DND-41 (cell line): ENCODE data around the gene SERINC5.

Experiments
- ATAC-seq: fragments of 200-7000 bp; cut with Tn5 transposase; 3 replicates; pipeline ENCODE4 v1.9.1; 2021; ENCODE audit warnings: low read depth; ENCODE audit not compliant: insufficient read depth
- DNase-seq: peaks from one replicate; pipeline ENCODE4 v3.0.0-alpha.2; 2020
- H2AFZ ChIP-seq: 2 replicates; pipeline ENCODE4 v1.6.0; 2012; ENCODE audit warnings: low read depth, low read length
- H3K27ac ChIP-seq: 2 replicates; pipeline ENCODE4 v1.5.1; 2012; ENCODE audit warnings: low read length, inconsistent platforms
- H3K27me3 ChIP-seq: fragments of 200-600 bp; sonication (generic); 2 replicates; pipeline ENCODE4 v1.6.0; 2012; ENCODE audit warnings: low read length, mild to moderate bottlenecking, inconsistent platforms; ENCODE audit not compliant: insufficient read depth, poor library complexity
- H3K36me3 ChIP-seq: 2 replicates; pipeline ENCODE4 v1.5.1; 2012; ENCODE audit warnings: low read length, inconsistent platforms; ENCODE audit not compliant: insufficient read depth
- H3K4me1 ChIP-seq: 2 replicates; pipeline ENCODE4 v1.5.1; 2012; ENCODE audit warnings: mild to moderate bottlenecking, low read length; ENCODE audit not compliant: insufficient read depth
- H3K4me2 ChIP-seq: 2 replicates; pipeline ENCODE4 v1.6.0; 2012; ENCODE audit warnings: mild to moderate bottlenecking, moderate library complexity, low read length, inconsistent platforms; ENCODE audit not compliant: insufficient read depth
- H3K4me3 ChIP-seq, 2 experiments: fragments of 200-600 bp in 1 of 2; shearing (Covaris generic) in 1 of 2; 2 replicates each; pipeline ENCODE4 v1.5.1; 2012 to 2016; ENCODE audit warnings: inconsistent platforms in 2 of 2, low read length in 2 of 2, mild to moderate bottlenecking in 2 of 2, low read depth in 1 of 2, moderate library complexity in 1 of 2
- H3K79me2 ChIP-seq: 2 replicates; pipeline ENCODE4 v1.6.0; 2012; ENCODE audit warnings: low read length, inconsistent platforms; ENCODE audit not compliant: insufficient read depth
- H3K9ac ChIP-seq: 2 replicates; pipeline ENCODE4 v1.6.0; 2012; ENCODE audit warnings: low read depth, mild to moderate bottlenecking, inconsistent platforms, low read length, moderate library complexity
- H3K9me3 ChIP-seq: 2 replicates; pipeline ENCODE4 v1.5.1; 2012; ENCODE audit warnings: low read length, moderate library complexity, mild to moderate bottlenecking, inconsistent platforms; ENCODE audit not compliant: insufficient read depth, severe bottlenecking
- H4K20me1 ChIP-seq: 2 replicates; pipeline ENCODE4 v1.6.0; 2012; ENCODE audit warnings: low read length; ENCODE audit not compliant: insufficient read depth
- CTCF ChIP-seq: IDR thresholded peaks from 2 replicates; pipeline ENCODE4 v1.5.1; 2012; ENCODE audit warnings: borderline replicate concordance, low read length, moderate library complexity, mild to moderate bottlenecking; ENCODE audit not compliant: poor library complexity, severe bottlenecking; ENCODE audit errors: extremely low read depth
- EZH2 ChIP-seq: IDR thresholded peaks from 3 replicates; pipeline ENCODE4 v1.6.1; 2012; ENCODE audit warnings: borderline replicate concordance, low read depth, mild to moderate bottlenecking, moderate library complexity, low read length, inconsistent platforms; ENCODE audit not compliant: severe bottlenecking

Gene SERINC5

GRCh38 chr5:80128141-80128540 is 127.7 kb downstream of the SERINC5 start:
- no peak for DNase-seq
- H3K4me3 ChIP-seq = no peak overlapping the region
- H3K9ac ChIP-seq = no peak overlapping the region
- no peak overlapping the region for H3K27ac ChIP-seq
- no peaks in the 10 kb centered on the region for H3K27me3 ChIP-seq
- H3K4me1 ChIP-seq = no peaks in the 10 kb centered on the region
- no peak overlapping the region for H3K4me2 ChIP-seq
- no peak for TF ChIP-seq EZH2
- TF ChIP-seq CTCF = no peak
- H3K36me3 ChIP-seq = no peaks in the 10 kb centered on the region
- ATAC-seq = no peak
- H4K20me1 ChIP-seq = no peaks in the 10 kb centered on the region
- no peaks in the 10 kb centered on the region for H3K9me3 ChIP-seq
- H3K79me2 ChIP-seq = no peaks in the 10 kb centered on the region
- H2AFZ ChIP-seq = no peak overlapping the region

- ATAC-seq = no peak
- Histone ChIP-seq H3K9me3 (no peaks in the 10 kb centered on the region), H3K79me2 (no peaks in the 10 kb centered on the region), H3K4me1 (no peaks in the 10 kb centered on the region), H3K4me3 (no peak overlapping the region), H3K36me3 (no peaks in the 10 kb centered on the region), H3K4me2 (no peak overlapping the region), H2AFZ (no peak overlapping the region), H3K9ac (no peak overlapping the region), H4K20me1 (no peaks in the 10 kb centered on the region), H3K27me3 (no peaks in the 10 kb centered on the region), H3K27ac (no peak overlapping the region)
- TF ChIP-seq CTCF = no peak
- DNase-seq = no peak
Observed at GRCh38 chr5:80127116-80127552, 128.7 kb downstream of the SERINC5 start.

- H3K4me3 ChIP-seq = no peak overlapping the region
- H3K79me2 ChIP-seq = no peaks in the 10 kb centered on the region
- no peaks in the 10 kb centered on the region for H3K27me3 ChIP-seq
- no peaks in the 10 kb centered on the region for H3K36me3 ChIP-seq
- ATAC-seq (no peak; the same call in 2 of the 3 replicates), DNase-seq (no peak)
- H3K27ac ChIP-seq = no peak overlapping the region
- no peak overlapping the region for H2AFZ ChIP-seq
- H3K4me1 ChIP-seq = no peaks in the 10 kb centered on the region
- H3K9me3 ChIP-seq = no peaks in the 10 kb centered on the region
- TF ChIP-seq CTCF = no peak
- TF ChIP-seq EZH2 = no peak
- H3K4me2 ChIP-seq = no peak overlapping the region
- no peaks in the 10 kb centered on the region for H4K20me1 ChIP-seq
- no peak overlapping the region for H3K9ac ChIP-seq
Observed at GRCh38 chr5:80125962-80126480, 129.8 kb downstream of the SERINC5 start.
